Activated naive CD8-positive, alpha-beta T cell treated with anti-CD3 and anti-CD28 coated beads, Interleukin-2, amount 50 U/mL, for 24 hours (primary cell): Measurements from ENCODE around the gene BTBD9.

Experiments
- ATAC-seq: fragments of 150-1000 bp; cut with Tn5 transposase; one replicate; pipeline ENCODE4 v1.10.0; 2021
- DNase-seq: peaks from one replicate; pipeline ENCODE4 v3.0.0; 2021
- H3K27ac Mint-ChIP-seq: one replicate; pipeline ENCODE4 v1.8.0; 2021; ENCODE audit warnings: mild to moderate bottlenecking, mixed read lengths
- H3K27me3 Mint-ChIP-seq: one replicate; pipeline ENCODE4 v1.8.0; 2021; ENCODE audit warnings: mixed read lengths
- H3K36me3 Mint-ChIP-seq: one replicate; pipeline ENCODE4 v1.8.0; 2021; ENCODE audit warnings: low read depth, mixed read lengths
- H3K4me1 Mint-ChIP-seq: one replicate; pipeline ENCODE4 v1.8.0; 2021; ENCODE audit warnings: mixed read lengths
- H3K4me3 Mint-ChIP-seq: one replicate; pipeline ENCODE4 v1.8.0; 2021; ENCODE audit warnings: mild to moderate bottlenecking, moderate library complexity, mixed read lengths
- H3K9me3 Mint-ChIP-seq: one replicate; pipeline ENCODE4 v1.8.0; 2021; ENCODE audit warnings: mixed read lengths

Gene BTBD9

DNA sequence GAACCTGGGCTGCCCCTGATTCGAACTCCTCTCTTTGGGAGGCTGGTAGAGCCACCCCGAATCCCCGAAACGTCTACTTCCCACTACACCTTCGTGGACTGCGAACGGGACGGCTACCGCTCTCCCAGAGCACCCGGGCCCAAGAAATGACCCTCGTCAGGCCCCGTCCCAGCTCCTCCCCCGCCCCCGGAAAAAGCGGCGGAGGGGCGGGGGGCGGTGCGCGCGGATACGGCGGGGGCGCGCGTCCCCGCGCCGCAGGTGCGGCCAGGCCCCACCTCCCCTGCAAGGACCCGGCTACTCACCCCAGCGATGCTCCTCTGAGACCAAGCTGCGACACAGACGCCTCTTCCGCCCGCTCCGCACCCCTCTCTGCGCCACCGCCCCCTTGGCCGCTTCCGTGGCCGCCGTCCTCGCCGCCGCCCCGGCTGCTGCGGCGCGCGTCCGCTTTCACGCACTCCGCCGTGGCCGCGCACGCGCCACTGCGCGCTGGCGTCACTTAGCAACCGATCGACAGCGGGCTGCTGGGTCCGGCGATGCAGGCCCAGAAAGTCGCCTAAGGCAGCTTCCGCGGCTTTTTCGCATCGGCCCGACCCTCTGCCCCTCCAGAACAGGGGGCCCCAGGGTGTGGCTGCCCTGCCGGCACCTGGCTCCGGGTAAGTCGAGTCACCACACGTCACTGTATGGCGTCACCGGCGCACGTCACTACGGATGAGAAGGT, at the start of gene BTBD9:
Gene BTBD9, minus strand, starts transcription at position 432 of the 718 bp plus-strand sequence.
- DNase-seq (peak; percentile 83), ATAC-seq (peak; percentile 75)
- H3K27ac Mint-ChIP-seq = peak within 1 kb of the TSS; percentile 90
- H3K9me3 Mint-ChIP-seq = no peaks in the 10 kb centered on the region
- H3K36me3 Mint-ChIP-seq = no peaks in the 10 kb centered on the region
- no peaks in the 10 kb centered on the region for H3K27me3 Mint-ChIP-seq
- H3K4me1 Mint-ChIP-seq = peaks cover 49% of the 10 kb centered on the region
- H3K4me3 Mint-ChIP-seq = peak within 1 kb of the TSS; percentile 91

DNA sequence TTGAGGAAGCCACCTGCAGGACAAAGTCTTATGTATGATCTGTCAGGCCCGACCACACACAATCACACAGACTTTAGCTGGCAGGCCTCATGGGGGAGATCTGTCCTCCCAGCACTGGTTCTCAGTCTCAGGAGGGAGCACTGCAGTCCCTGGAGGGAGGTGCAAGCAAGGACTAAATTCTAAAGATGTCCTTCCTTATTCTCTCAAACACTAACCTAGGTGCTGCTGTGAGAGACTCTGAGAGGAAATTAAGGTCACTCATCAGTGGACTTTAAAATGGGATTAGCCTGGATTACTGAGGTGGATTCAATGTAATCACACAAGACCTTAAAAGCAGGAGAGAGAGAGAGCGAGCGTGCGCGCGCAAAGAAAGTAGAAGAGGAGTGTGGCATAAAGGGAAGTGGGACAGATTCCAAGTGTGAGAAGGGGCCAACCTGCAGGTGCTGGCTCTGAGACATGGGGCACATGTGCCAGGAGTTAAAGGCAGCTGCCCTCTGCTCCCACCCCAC, 48.9 kb upstream of the BTBD9 start:
- no peak overlapping the region for H3K27ac Mint-ChIP-seq
- no peak for DNase-seq
- H3K9me3 Mint-ChIP-seq = no peaks in the 10 kb centered on the region
- H3K4me1 Mint-ChIP-seq = peaks cover 20% of the 10 kb centered on the region
- H3K36me3 Mint-ChIP-seq = peaks cover 32% of the 10 kb centered on the region
- H3K4me3 Mint-ChIP-seq = no peak overlapping the region
- peak; percentile 36 for ATAC-seq
- H3K27me3 Mint-ChIP-seq = no peaks in the 10 kb centered on the region

DNA sequence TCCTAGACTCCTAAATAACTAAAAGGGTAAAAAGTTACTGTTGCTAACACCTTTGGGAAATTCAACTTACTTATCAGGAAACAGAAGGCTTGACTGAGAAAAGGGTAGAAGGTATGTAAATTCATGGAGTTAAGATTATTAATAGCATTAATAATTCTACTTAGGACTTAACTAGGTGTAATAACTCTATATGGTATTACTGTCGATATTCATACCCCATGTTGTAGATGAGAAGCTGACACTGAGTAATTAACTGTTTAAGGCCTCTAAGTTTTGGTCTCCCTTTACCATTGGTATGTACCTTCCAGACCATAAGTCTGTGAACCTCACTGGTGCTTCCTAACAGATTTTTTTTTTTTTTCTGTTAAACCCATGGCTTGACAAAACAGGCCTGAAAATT, 47.8 kb upstream of the BTBD9 start:
- ATAC-seq (no peak), DNase-seq (no peak)
- H3K36me3 Mint-ChIP-seq = peaks cover 35% of the 10 kb centered on the region
- no peaks in the 10 kb centered on the region for H3K27me3 Mint-ChIP-seq
- H3K4me1 Mint-ChIP-seq = peaks cover 20% of the 10 kb centered on the region
- no peaks in the 10 kb centered on the region for H3K9me3 Mint-ChIP-seq
- no peak overlapping the region for H3K4me3 Mint-ChIP-seq
- no peak overlapping the region for H3K27ac Mint-ChIP-seq

DNA sequence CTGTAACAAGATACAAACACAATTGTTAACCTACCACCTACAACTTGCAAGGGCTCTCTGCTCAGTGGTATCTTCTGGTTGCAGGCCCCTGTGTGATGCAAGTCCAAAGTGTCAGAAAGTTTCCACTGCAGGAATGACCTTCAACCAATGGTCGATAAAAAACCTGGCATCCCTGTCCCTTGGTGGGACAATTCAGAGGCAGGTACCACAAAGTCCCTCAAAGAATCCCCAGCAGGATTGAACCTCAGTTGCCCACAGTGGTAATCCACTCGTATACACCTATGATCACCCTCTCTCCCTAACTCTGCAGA, 47.3 kb upstream of the BTBD9 start:
- Mint-ChIP-seq H3K36me3 (peaks cover 37% of the 10 kb centered on the region), H3K27me3 (no peaks in the 10 kb centered on the region), H3K9me3 (no peaks in the 10 kb centered on the region), H3K27ac (no peak overlapping the region), H3K4me1 (peaks cover 20% of the 10 kb centered on the region), H3K4me3 (no peak overlapping the region)
- no peak for ATAC-seq
- no peak for DNase-seq

DNA sequence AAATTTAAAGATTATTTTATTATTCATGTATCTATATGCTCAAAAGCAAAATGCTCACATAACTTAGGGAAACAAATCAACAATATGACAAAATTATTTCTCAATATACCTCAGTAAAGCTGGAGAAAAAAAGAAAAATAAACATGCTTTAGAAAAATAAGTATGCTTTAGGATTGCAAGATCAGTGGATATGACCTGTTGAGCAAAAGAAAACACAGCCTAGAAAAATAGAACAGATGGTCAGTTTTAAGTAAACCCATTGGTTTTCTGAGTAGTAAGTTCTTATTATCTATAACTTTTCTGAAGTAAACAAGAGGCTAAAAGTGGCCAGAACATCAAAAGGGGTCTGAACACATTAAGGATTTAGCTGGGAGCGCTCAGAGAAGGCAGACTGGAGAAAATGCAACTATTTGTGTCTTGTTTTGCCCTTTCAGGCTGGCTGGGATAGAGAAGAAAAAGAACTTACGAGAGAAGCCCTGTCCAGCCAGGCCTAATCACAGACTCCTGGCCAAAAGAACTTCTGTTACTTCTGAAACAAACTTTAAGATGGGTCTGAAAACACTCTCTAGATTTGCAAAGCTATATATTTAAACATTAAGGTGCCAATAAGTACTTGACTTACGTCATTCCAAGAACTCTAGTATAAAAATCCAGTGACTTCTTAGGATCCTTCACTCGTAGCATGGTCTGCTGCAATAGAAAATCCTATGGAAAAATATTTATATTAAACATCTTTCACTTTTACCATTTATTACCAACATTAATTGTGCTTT, 46.7 kb upstream of the BTBD9 start:
- H3K36me3 Mint-ChIP-seq = peaks cover 38% of the 10 kb centered on the region

DNA sequence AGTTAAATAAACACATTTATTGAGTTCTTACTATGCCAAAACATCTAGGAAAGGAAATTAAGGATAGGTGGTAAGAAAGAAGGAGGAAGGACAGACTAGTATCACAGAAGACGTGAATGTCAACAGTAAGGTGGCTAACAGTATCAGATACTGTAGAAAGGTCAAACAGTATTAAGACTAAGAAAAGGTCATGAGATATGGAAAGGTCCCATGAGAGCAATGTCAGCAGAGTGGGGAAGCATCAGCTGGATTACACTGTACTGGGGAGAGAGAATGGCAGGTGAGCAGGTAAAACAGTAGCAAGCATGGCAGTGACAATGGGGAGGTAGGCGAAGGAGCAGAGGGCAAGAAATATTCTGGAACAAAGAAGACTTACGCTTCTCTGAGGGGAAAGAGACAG, 45.2 kb upstream of the BTBD9 start:
- H3K9me3 Mint-ChIP-seq = no peaks in the 10 kb centered on the region
- no peak overlapping the region for H3K4me3 Mint-ChIP-seq
- DNase-seq = no peak
- no peak overlapping the region for H3K27ac Mint-ChIP-seq
- peak; percentile 54 for ATAC-seq
- no peaks in the 10 kb centered on the region for H3K27me3 Mint-ChIP-seq
- H3K36me3 Mint-ChIP-seq = peaks cover 43% of the 10 kb centered on the region
- peaks cover 18% of the 10 kb centered on the region for H3K4me1 Mint-ChIP-seq

More for the DNA sequence above, 46.7 kb upstream of the BTBD9 start:
- no peak overlapping the region for H3K4me3 Mint-ChIP-seq
- DNase-seq = no peak
- no peaks in the 10 kb centered on the region for H3K9me3 Mint-ChIP-seq
- no peak overlapping the region for H3K27ac Mint-ChIP-seq
- ATAC-seq = no peak
- peaks cover 20% of the 10 kb centered on the region for H3K4me1 Mint-ChIP-seq
- no peaks in the 10 kb centered on the region for H3K27me3 Mint-ChIP-seq

DNA sequence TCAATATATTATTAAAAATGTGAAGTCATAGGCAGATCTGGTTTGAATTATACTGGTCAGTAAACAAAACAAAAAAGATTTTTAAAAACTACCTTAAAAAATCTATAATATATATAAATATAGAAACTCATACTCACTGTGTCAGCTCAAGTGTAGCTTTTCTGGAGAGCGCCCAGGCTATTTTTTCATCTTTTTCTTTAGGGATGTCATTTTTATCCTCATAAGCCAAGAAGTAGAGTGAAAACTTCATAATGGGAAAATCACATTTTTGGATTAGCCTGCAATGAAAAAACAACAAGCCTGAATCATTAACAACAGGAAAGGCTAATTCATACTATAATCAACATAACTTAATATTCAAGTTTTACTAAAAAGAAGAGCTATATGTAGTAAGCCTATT, 44.5 kb upstream of the BTBD9 start:
- H3K9me3 Mint-ChIP-seq = no peaks in the 10 kb centered on the region
- DNase-seq = no peak
- H3K4me3 Mint-ChIP-seq = no peak overlapping the region
- peaks cover 15% of the 10 kb centered on the region for H3K4me1 Mint-ChIP-seq
- H3K36me3 Mint-ChIP-seq = peaks cover 45% of the 10 kb centered on the region
- no peaks in the 10 kb centered on the region for H3K27me3 Mint-ChIP-seq
- ATAC-seq = no peak
- no peak overlapping the region for H3K27ac Mint-ChIP-seq

DNA sequence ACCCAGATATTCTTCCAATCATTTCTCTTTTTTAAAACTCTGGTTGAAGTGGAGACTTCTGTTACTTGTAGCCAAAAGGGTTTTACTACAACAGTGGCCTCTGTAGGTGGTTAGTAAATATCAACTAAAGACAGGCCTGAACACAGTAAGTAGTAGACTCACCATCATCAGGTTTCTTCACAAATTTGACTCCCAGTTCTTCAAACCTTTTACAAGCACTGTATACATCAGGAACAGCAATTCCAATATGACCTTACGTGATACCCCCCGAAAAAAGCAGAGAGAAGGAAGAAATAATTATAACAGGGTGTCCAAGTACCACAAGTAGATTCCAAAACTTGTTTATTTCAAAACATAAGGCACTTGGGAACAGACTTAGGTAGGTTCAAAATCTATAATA, 42.1 kb upstream of the BTBD9 start:
- Mint-ChIP-seq H3K4me3 (no peak overlapping the region), H3K27me3 (no peaks in the 10 kb centered on the region), H3K4me1 (peaks cover 15% of the 10 kb centered on the region), H3K27ac (no peak overlapping the region), H3K9me3 (no peaks in the 10 kb centered on the region), H3K36me3 (peaks cover 49% of the 10 kb centered on the region)
- ATAC-seq = no peak
- DNase-seq = no peak

DNA sequence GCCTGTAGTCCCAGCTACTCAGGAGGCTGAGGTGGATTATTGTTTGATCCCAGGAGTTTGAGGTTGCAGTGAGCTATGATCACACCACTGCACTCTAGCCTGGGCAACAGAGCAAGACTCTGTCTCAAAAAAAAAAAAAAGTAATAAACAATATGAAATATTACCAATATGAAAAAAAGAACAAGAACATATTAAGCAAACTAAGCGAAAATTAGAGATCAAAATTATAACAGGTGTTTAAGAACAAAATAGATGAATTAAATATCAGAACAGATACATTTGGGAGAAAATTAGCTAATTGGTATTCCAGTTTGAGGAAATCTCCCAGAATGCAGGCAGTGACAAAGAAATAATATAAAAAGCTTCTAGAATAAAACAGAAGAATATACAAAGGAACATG, 39.9 kb upstream of the BTBD9 start:
- H3K4me3 Mint-ChIP-seq = no peak overlapping the region
- H3K9me3 Mint-ChIP-seq = no peaks in the 10 kb centered on the region
- DNase-seq (no peak), ATAC-seq (no peak)
- H3K36me3 Mint-ChIP-seq = peaks cover 60% of the 10 kb centered on the region
- peaks cover 23% of the 10 kb centered on the region for H3K4me1 Mint-ChIP-seq
- no peak overlapping the region for H3K27ac Mint-ChIP-seq
- H3K27me3 Mint-ChIP-seq = no peaks in the 10 kb centered on the region

DNA sequence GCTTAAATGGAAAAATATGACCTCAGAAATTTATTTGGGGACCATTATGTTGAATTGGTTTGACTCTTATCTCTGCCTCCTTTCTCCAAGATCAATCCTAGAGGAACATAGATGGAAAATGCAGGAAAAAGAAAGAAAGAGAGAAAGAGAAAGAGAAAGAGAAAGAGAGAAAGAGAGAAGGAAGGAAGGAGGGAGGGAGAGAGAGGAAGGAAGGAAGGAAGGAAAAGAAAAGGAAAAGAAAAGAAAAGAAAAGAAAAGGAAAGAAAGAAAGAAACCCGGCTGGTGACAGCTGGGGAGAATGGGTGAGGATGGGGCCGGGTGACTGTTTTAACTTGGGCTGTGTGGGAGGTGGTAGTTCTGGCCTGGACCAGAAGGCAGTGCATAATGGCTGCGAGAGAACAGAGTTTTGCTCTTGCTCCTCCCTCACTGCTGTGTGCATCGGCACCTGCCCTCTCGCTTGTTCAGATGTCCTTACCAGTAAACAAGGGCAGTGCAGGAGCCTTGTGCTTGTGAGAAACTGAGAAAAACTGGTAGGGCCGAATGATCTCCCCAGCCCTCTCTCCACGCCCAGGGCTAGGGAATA, 38.5 kb upstream of the BTBD9 start:
- Mint-ChIP-seq H3K9me3 (peaks cover 3% of the 10 kb centered on the region), H3K4me3 (no peak overlapping the region), H3K4me1 (peaks cover 37% of the 10 kb centered on the region), H3K27ac (peak overlapping the region; percentile 54), H3K27me3 (no peaks in the 10 kb centered on the region), H3K36me3 (peaks cover 65% of the 10 kb centered on the region)
- ATAC-seq (no peak), DNase-seq (no peak)

DNA sequence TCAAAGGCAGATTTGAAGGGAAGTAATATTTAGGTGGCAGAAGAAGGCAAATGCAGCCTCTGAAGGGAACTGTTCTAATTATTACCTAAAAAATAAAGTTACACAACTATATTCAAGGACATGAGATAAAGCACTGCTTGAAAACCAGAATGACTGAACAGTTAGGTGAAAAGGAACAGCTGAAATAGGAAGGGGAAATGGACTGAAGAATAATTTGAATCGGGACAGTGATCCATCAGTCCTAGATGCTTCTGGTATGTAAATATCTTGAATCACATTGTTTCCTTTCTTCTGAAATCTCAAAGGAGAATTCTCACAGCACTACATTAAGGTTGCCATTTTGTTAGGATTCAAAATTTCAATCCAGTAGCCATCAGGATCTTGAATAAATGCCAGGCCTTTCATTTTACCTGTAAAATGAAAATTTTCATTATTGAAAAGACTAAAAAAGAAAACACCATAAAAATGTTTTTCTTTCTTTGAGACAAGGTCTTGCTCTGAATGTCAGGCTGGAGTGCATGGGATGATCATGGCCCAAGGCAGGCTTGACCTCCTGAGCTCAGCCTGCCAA, 37.3 kb upstream of the BTBD9 start:
- Mint-ChIP-seq H3K27me3 (no peaks in the 10 kb centered on the region), H3K9me3 (peaks cover 3% of the 10 kb centered on the region), H3K27ac (peak overlapping the region; percentile 44), H3K4me1 (peaks cover 45% of the 10 kb centered on the region), H3K4me3 (no peak overlapping the region), H3K36me3 (peaks cover 56% of the 10 kb centered on the region)
- ATAC-seq (no peak), DNase-seq (no peak)

DNA sequence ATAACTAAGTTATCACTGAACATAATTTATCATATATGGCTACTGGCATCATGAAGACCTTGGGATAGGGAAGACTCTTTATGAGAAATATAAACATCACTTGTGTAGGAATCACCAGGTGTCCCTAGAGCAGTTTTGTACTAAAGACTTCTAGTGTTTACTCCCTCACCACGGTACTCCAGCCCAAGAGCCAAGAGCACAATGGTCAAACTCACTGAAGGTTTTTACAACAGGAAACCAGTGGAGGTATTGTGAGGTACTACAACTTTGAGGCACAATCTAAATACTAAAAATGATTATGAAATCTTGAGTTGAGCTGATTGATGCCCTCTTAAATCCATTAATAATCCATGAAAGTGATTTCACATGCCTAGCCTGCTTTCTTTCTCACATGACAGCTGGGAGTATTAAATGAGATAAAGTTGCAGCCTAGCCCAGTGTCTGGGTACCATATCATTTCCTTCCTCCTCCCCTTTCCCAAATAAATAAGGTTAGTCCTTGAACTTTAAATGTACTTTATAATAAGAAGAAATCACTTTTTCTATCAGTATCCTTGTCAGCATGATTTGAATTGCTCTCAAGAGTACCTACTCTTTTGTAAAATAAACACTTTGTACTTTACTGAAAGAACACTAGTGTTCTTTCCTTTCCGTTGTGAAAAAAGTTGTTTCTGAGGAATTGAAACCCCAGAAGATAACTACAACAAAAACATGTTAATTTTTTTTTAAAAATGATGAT, 36.7 kb upstream of the BTBD9 start:
- no peaks in the 10 kb centered on the region for H3K27me3 Mint-ChIP-seq
- H3K9me3 Mint-ChIP-seq = peaks cover 3% of the 10 kb centered on the region
- peaks cover 47% of the 10 kb centered on the region for H3K4me1 Mint-ChIP-seq
- H3K4me3 Mint-ChIP-seq = no peak overlapping the region
- no peak for DNase-seq
- no peak for ATAC-seq
- peak overlapping the region; percentile 5 for H3K27ac Mint-ChIP-seq
- H3K36me3 Mint-ChIP-seq = peaks cover 51% of the 10 kb centered on the region

DNA sequence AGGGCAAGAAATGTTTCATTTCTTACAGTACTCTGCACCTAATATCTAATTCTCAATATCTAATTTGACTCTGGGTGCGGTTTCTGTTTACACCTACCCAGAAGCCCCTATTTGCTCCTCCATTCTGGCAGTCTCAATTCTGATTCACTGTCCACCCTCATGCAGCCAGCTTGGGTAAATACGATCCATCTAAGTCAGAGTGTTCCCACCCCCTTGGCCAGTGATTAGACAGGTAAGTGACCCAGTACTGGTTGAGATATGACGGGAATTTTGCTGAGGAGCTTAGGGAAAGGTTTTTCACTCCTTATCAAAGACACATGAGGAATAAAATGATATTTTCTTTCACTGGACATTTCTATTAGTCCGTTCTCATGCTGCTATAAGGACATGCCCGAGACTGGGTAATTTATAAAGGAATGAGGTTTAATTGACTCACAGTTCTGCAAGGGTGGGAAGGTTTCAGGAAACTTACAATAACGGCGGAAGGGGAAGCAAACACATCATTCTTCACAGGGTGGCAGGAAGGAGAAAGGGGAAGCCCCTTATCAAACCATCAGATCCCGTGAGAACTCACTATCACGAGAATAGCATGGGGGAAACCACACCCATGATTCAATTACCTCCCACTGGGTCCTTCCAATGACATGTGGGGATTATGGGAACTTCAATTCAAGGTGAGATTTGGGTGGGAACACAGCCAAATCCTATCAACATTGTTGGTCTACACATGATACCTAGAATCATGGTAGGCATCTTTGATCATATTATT, 33.9 kb upstream of the BTBD9 start:
- no peak overlapping the region for H3K4me3 Mint-ChIP-seq
- H3K4me1 Mint-ChIP-seq = peaks cover 47% of the 10 kb centered on the region
- H3K27me3 Mint-ChIP-seq = no peaks in the 10 kb centered on the region
- peaks cover 3% of the 10 kb centered on the region for H3K9me3 Mint-ChIP-seq
- H3K27ac Mint-ChIP-seq = peak overlapping the region; percentile 75
- peak; percentile 72 for ATAC-seq
- H3K36me3 Mint-ChIP-seq = peaks cover 38% of the 10 kb centered on the region
- DNase-seq = peak; percentile 27
